Activated CD4-positive, alpha-beta T cell treated with anti-CD3 and anti-CD28 coated beads, Interleukin-10, Interleukin-2, amounts not matched to agents 100 ng/mL and 50 ng/mL, durations not matched to agents 16 hours and 8 hours (primary cell): ENCODE results near the gene ZSWIM1.
"Not testable (repeated sequence)": the region's sequence is repeated elsewhere in the genome, so short reads cannot be mapped to it uniquely, and the experiment has no call there.

Experiments
- DNase-seq: peaks from one replicate; pipeline ENCODE4 v3.0.0-alpha.2; 2020

Gene ZSWIM1

DNA sequence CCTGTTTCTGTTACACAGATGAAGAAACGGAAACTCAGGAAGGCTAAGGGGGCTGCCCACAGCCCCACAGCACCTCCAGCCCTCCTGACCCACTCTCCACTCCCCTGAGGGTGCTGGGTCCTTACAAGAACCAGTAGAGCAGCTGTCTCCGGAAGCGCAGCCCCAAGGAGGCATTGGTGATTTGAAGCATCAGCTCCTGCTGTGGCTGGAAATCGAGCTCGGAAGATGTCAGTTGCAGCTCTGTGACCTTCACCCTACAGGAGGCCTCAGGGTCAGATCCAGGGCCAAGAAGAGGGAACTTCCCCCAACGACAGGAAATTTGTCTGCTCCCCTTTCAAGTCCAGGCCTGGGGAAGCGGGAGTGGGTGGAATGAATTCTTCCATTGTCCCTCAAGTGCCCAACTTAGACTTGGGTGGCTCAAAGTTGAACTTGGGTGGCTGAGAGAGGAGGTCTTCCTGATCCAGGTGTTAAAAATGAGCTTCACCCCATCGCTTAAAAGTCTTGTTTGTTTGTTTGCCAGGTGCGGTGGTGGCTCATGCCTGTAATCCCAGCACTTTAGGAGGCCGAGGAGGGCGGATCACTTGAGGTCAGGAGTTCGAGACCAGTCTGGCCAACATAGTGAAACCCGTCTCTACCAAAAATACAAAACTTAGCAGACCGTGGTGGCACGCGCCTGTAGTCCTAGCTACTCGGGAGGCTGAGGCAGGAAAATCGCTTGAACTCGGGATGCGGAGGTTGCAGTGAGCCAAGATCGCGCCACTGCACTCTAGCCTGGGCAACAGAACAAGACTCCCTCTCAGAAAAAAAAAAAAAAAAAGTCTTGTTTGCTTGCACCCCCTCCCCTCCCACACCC lies 29.0 kb downstream of the ZSWIM1 start:
- no peak for DNase-seq

DNA sequence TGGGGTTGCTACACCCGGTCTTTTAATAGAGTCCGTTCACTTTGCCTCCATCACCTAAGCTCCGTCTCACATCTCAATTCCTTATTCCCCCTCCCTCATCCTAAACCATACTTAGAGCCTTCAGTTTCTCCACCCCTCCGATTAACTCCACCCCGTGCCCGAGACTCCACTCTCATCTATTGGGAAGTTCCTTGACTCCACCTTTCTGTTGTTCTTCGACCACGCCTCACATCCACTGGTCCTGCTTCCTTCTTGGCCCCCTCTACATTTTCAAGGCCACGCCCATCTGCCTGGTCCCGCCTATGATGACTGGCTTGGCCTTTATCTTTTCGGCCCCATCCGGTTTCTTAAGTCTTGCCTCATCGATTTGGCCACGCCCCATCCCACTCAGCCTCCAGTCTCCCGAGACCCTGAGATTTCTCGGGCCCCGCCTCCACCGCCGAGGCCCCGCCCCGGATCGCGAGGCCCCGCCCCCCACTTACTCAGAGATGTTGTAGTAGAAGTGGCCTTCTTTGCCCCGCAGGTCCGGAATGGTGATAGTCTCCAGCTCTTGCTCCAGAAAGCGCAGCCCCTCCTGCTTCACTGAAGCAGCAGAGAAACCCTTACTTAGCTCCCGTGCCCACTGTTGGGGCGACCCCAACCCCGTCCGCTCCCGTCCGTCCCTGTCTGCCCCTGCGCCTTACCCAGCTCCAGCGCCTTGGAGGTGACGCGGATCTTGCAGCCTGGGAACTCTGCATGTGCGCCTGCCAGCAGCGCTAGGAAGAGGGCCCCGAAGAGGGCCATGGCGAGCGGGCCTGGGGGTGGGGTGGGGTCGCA lies 29.9 kb downstream of the ZSWIM1 start:
- peak; percentile 97 for DNase-seq

DNA sequence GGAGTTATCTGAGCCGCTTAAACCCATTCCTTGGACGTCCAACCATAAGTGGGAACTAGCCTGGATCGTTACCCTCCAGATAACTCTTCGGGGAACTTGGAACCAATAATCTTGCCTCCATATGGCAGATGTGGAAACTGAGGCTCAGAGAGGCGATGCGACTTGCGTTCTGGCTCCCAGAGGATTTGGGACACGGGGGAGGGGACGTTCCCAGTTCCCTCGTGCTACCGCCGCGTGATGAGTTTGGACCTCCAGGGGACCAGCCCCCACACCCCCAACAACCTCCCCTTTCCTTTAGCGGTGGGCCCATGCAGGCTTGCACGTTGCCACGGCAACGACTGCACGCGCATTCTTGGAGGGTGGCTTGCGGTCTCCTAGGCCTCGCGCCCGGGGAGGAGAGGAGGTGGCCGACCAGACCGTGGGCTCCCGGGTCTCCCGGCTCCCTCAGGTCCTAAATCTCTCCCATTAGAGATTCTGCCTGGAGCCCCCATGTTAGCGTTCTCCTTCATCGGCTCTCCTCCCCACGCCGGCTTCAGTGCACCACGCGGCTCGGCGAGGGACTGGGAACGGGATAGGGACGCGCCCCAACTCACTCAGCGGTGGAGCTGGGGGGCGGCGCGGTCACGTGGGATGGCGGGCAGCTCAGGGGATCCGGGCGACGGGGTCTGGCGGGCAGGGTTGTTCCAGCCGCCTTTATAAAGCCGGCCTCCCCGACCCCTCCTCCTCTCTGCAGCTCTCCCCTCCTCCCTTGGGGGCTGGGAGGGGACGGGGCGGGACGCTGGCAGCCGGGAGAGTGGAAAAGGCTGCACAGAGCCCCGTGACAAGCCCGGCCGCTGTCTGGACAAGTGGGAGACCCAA lies 30.7 kb downstream of the ZSWIM1 start, which contains the start of gene PLTP:
Gene PLTP, minus strand, starts transcription at position 670 of the 858 bp plus-strand sequence. CDS start 703 bp downstream, outside the sequence.
- peak; percentile 36 for DNase-seq

DNA sequence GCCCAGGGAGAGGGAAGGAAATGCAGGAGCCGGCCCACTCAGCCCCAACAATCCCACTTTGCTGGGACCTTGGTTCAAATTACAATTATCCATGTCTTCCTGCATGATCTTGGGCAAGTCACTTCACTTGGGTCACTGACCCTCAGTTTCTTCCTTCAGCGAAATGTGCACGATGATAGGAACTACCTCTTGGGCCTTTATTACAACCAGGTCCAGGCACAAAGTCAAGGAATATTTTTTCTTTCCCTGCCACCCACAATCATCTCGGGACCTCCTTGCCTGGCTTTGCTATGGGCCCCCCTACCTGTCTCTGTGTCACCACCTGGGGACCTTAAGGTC lies 31.3 kb downstream of the ZSWIM1 start:
- DNase-seq, result no peak

DNA sequence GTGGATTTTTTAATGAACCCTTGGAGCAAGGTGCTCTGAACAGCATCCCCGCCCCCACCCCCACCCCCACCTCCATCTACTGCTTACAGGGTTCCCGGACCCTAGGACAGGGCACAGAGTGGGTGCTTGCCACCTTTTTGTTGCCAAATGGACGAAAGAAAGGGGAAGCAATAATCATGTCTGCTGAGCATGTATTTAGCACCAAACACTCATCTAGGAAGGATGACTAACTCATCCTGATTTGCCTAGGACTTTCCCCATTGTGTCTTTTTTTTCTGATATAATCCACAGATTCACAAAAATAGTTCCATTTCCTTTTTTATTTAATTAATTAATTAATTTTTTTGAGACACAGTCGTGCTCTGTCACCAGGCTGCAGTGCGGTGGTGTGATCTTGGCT lies 32.1 kb downstream of the ZSWIM1 start:
- no peak for DNase-seq

DNA sequence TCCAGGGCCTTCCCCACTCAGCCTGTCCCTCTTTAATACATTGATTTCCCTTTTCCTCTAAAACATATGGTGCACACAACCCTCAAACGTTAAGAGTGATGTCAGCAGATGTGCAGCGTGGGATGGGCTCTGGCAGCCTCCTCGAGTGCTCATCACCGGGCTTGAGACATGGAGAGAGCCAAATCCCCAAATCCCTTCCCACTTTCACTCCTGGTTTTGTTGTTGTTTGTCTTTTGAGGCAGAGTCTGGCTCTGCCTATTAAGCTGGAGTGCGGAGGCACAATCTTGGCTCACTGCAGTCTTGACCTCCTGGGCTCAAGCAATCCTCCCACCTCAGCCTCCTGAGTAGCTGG lies 36.7 kb downstream of the ZSWIM1 start:
- DNase-seq, result no peak

DNA sequence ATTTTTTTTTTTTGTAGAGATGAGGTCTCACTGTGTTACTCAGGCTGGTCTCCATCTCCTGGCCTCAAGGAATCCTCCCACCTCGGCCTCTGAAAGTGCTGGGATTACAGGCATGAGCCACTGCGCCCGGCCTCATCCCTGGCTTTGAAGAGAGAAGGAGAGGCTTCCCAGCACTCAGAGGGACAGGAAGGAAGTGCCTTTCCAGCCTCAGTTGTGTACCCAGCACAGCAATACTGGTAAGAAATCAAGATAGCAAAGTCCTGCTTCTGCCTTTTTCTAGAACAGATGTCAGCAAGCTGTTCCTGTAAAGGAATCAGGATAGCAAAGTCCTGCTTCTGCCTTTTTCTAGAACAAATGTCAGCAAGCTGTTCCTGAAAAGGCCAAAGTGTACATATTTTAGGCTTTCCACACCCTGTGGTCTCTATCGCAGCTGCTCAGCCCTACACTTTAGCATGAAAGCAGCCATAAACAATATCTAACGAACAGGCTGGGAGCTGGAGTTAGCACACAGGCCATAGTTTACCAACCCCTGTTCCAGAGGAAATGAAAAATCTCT lies 37.2 kb downstream of the ZSWIM1 start:
- no peak for DNase-seq

DNA sequence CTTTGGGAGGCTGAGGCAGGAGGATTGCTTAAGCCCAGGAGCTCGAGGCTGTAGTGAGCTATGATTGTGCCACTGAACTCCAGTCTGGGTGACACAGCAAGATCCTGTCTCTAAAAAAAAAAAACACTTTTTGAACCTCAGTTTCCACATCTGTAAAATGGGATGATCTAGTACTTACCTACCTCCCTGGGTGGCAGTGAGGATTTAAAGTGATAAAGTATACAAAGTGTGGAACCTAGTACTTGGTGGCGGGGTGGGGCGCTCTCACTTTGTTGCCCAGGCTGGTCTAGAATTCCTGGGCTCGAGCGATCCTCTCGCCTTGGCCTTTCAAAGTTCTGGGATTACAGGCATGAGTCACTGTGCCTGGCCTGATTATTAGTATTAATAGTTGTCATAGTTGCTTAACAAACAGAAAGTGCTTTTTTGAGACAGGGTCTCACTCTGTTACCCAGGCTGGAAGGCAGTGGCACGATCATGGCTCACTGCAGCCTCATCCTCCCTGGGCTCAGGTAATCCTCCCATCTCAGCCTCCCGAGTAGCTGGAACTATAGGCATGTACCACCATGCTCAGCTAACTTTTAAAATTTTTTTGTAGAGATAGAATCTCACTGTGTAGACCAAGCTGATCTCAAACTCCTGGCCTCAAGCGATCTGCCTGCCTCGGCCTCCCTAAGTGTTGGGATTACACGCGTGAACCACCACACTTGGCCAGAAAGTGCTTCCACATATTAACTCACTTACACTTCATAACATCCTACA lies 37.9 kb downstream of the ZSWIM1 start:
- DNase-seq, result no peak

DNA sequence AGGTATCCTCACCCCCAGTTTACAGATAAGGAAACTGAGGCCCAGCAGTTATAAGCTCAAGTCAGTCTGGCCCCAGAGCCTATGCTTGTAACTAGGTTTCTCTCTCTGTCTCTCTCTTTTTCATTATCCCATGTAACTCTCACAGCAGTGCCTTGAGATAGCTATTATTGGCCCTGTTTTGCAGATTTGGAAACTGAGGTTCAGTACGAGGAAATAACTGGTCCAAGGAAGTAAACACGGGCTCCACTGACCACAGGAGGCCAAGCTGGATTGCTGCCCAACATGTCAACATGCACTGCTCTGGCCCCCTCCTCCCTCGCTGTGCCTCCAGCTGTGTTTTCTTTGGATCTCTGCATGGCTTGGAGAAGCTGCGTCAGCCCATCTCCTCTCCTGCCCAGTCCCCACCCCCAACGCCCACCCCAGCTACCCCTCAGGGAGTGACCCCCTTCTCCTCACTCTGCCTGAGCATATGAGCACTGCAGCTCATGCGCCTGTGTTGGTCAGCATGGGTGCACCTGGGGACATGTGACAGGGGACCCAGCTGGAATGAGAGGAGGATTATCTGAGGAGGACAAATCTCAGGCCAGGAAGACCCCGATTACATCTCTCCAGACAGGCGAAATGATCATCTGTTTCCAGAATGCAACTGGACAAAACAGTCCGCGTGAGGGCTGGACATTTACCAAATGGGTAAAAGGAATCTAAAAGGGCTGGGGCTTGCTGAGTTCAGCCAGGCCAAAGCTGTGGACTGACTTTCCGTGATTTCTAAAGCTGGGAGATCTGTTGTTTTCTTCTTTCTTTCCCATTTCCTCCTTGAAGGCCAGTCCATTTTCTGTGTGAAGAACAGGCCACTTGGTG lies 38.7 kb downstream of the ZSWIM1 start:
- no peak for DNase-seq

DNA sequence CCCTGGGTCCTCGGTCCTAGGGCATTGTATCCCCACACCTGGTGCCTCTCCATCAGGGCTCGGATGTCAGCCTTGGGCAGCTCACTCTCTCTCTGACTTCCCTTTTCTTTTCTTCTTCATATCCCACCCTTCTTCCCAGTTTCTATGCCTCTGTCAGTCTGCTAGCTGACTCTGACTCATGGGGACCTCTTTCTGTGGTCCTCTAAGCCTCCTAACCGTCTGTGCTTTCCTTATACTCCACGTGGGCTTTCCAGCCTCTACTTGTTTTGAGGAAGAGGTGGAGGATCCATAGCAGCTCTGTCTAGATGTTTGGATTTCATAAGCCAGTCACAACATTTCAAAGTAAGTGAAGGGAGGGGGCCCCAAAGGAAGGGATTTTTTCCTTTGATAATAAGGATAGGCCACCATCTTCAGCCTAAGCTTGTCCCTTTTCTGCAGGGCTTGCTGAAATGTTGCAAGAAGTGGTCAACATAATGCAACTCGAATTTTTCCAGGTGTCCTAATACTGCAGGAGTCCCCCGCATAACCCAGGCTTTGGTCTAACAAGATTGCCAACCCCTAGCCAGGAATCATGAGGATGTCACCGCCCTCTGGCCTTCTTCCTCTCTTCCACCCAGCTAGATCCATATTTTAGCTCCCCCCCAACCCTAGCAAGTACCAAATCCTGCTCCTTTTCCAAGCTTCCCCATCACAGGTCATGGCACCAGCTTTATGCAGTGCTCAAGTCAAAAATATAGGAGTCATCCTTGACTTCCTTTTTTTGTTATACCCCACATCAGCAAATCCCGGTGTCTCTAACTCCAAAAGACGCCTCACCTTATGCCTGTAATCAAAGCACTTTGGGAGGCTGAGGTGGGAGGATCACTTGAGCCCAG lies 39.7 kb downstream of the ZSWIM1 start:
- DNase-seq, result no peak

DNA sequence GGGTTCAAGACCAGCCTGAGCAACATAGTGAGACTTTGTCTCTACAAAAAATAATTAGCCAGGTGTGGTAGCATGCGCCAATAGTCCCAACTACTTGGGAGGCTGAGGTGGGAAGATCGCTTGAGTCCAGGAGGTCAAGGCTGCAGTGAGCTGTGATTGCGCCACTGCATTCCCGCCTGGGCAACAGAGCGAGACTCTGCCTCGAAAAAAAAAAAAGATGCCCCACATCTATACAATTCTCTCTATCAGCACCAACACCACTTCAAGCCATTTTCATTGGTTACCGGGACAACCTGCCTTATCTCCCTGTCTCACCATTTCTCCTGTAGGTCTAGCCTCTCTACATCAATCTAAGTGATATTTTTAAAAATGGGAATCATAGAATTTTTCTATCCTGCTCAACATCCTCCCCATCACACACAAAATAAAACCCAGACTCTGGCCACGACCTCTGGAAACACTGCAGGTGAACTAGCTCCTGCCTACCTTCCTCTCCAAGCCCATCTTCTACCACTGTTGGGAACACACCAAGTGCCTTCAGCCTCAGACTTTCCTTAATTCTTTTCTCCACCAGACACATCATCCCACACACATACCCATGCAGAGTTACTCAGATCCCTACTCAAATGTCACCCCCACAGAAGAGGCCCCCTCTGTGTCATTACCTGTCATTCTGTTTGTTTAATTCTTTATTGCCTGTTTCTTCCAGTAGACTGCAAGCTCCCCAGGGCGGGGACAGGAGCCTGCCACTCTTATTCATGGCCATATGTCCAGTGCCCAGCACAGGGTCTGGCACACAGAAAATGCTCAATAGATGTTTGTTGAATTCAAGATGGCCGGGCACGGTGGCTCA lies 40.5 kb downstream of the ZSWIM1 start:
- no peak for DNase-seq

DNA sequence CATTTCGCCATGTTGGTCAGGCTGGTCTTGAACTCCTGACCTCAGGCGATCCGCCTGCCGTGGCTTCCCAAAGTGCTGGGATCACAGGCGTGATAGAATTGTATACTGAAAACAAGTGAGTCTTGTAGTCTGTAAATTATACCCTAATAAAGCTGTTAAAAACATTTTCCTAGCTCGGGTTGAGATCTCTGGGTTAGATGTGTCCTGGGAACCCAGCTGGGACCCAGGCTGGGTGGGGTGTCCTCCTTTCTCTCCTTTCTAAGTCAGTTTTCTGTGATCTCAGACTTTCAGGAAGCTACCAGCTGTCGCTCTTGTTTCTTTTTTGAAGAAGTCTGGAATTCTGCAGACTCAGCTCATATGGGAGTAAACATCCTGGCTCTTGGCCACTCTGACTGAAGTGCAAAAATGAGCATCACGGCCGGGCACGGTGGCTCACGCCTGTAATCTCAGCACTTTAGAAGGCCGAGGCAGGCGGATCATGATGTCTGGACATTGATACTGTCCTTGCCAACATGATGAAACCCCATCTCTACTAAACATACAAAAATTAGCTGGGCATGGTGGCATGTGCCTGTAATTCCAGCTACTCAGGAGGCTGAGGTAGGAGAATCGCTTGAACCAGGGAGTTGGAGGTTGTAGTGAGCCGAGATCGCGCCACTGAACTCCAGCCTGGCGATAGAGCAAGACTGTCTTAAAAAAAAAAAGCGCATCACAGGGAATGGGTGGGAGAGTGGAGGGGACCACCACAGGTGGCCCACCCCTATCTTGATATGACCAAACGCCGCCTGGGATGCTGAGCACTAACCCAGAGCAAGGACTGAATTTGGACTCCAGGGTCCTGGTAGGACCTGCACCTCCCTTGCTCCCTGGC lies 43.6 kb downstream of the ZSWIM1 start:
- no peak for DNase-seq

DNA sequence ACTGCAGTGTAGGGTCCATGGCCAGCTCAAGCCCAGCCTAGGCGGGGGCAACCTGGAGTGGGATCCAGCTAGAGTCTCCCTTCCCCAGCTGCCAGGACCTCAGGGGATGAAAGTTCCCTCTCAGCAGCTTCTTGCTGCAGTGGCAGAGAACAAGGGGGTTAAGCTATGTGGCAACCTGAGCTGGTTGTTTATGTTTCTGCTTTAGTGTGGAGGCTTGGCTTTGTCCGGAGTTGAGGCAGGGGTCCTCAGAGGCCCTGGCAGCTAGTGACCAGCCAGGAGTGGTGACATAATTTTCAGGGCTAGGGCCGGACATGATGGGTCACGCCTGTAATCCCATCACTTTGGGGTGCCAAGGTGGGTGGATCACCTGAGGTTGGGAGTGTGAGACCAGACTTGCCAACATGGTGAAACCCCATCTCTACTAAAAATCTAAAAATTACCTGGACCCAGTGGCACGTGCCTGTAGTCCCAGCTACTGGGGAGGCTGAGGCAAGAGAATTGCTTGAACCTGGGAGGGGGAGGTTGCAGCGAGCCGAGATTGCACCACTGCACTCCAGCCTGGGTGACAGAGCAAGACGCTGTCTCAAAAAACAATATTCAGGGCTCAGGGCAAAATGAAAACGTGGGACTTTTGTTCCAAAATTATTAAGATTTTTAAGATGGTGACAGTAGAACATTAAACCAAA lies 44.9 kb downstream of the ZSWIM1 start:
- DNase-seq, result no peak

DNA sequence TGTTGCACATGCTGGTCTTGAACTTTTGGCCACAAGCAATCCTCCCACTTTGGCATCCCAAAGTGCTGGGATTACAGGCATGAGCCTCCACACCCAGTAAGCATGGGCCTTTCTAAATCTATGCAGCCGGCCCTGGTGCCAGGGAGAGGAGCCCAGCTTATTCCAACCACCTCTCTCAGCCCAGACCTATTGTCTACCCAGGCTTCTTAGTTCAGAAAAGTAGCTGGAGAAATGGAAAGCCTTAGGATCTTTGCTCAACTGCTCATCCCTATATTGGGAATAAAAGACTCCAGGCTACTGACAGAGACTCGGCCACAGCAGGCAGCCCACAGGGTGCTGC lies 45.7 kb downstream of the ZSWIM1 start:
- DNase-seq, result no peak

DNA sequence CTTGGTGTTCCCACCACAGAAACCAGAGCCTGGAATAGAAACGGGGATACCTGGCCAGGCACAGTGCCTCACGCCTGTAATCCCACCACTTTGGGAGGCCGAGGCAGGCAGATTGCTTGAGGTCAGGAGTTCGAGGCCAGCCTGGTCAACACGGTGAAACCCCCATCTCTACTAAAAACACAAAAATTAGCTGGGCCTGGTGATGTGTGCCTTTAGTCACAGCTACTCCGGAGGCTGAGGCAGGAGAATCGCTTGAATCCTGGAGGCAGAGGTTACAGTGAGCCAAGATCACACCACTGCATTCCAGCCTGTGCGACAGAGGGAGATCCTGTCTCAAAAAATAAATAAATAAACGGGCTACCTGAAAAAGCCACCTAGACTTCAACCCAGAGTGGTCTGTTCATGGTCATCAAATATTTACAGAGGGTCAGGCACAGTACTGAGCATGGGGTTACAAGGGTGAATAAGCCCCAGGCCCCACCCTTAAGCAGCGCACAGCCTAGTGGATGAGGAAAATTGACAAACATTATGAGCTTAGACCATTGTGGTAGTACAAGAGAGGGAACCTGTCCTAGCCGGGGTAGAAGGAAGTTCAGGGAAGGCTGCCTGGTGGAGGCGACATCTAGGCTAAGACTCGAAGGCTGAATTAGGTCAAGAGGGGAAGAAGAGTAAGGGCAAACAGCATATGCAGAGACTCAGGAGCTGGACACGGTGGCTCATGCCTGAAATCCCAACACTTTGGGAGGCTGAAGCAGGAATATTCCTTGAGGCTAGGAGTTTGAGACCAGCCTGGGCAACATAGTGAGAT lies 46.2 kb downstream of the ZSWIM1 start:
- no peak for DNase-seq

DNA sequence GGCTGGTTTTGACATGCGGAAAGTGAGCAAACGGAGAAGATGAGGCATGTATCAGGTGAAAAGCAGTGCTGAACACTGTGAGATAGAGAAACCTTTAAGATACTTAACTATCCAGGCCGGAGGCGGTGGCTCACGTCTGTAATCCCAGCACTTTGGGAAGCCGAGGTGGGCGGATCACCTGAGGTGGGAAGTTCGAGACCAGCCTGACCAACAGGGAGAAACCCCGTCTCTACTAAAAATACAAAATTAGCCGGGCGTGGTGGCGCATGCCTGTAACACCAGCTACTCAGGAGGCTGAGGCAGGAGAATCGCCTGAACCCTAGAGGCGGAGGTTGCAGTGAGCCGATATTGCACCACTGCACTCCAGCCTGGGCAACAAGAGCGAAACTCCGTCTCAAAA lies 50.7 kb downstream of the ZSWIM1 start:
- DNase-seq, result not testable (repeated sequence)
